Measurements from ENCODE around the gene TSEN15. TPM values are rescaled to one million over a fixed set of nuclear protein-coding genes. Genes with fewer than 3 reads are reported as not detected.

The TSEN15 gene
- total and polyA plus RNA-seq, 2 of the 8 experiments (the other 6 are each of a cell fraction or from before 2014, with no cell fraction given) = 23.4 to 31.4 TPM

DNA sequence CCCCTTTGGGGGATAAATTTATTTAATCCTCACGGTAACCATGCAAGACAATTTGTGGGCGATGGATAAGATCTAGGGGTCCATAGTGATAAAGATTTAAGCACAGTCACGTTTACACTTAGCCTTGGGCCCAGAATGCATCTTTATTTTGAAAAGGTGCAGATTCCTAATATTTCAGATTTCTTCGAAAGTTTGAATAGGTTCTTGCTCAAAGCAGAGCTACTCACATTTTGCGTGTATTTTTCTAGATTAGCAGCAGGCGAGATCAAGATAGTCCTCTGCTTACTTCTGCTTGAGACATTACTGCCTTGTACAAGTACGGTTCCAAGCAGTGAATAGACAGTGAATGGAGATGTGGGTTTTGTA, 647 bp downstream of the TSEN15 start (continued):
- TF ChIP-seq RBBP5 (IDR thresholded peaks at IDR 0.05; ENCODE audit: borderline replicate concordance, low read depth, low read length) (no peak), CREB1 (IDR thresholded peaks at IDR 0.05) (no peak)

Data from H1 (cell line).